Fibroblast of lung (primary cell): ENCODE data around the gene ZBTB14. TPM values are rescaled to one million over a fixed set of nuclear protein-coding genes. Genes with fewer than 3 reads are reported as not detected.

ENCODE experiments used
- DNase-seq, 2 donors: peaks; one replicate each; pipeline versions ENCODE4 v3.0.0 to v3.0.0-alpha.2; 2010; ENCODE audit warnings: low read depth in 2 of 2
- H2AFZ ChIP-seq: 2 replicates; pipeline ENCODE4 v1.5.1; 2012; ENCODE audit warnings: low read length, control low read depth, inconsistent platforms
- H3K27ac ChIP-seq: 2 replicates; pipeline ENCODE4 v1.5.1; 2011; ENCODE audit warnings: low read length, control low read depth; ENCODE audit not compliant: insufficient read depth
- H3K27me3 ChIP-seq: 2 replicates; pipeline ENCODE4 v1.5.1; 2011; ENCODE audit warnings: mild to moderate bottlenecking, low read length; ENCODE audit not compliant: control insufficient read depth, insufficient read depth
- H3K36me3 ChIP-seq: 2 replicates; pipeline ENCODE4 v1.5.1; 2011; ENCODE audit warnings: low read length; ENCODE audit not compliant: control insufficient read depth, insufficient read depth
- H3K4me1 ChIP-seq: 2 replicates; pipeline ENCODE4 v1.5.1; 2011; ENCODE audit warnings: low read length; ENCODE audit not compliant: control insufficient read depth, insufficient read depth; ENCODE audit errors: extremely low read depth
- H3K4me2 ChIP-seq: 2 replicates; pipeline ENCODE4 v1.5.1; 2011; ENCODE audit warnings: low read length, control low read depth; ENCODE audit not compliant: insufficient read depth; ENCODE audit errors: extremely low read depth
- H3K4me3 ChIP-seq, 4 experiments: fragments of 200-600 bp in 1 of 4; sonication (generic) in 1 of 4; replicated peaks in 1 of 4; 2 replicates each; pipeline ENCODE4 v1.5.1; 2011 to 2016; ENCODE audit warnings: low read length in 4 of 4, low read depth in 3 of 4, mild to moderate bottlenecking in 3 of 4, control low read depth in 2 of 4, inconsistent platforms in 1 of 4, mixed read lengths in 1 of 4; ENCODE audit not compliant: insufficient read depth in 1 of 4; ENCODE audit errors: control extremely low read depth in 1 of 4
- H3K79me2 ChIP-seq: 2 replicates; pipeline ENCODE4 v1.5.1; 2012; ENCODE audit warnings: mild to moderate bottlenecking, low read length, inconsistent platforms; ENCODE audit not compliant: control insufficient read depth, insufficient read depth
- H3K9ac ChIP-seq: 2 replicates; pipeline ENCODE4 v1.5.1; 2011; ENCODE audit warnings: mild to moderate bottlenecking, low read length, control low read depth; ENCODE audit not compliant: insufficient read depth
- H3K9me3 ChIP-seq: 2 replicates; pipeline ENCODE4 v1.5.1; 2012; ENCODE audit warnings: low read depth, low read length; ENCODE audit not compliant: control insufficient read depth, insufficient read depth
- H4K20me1 ChIP-seq: 2 replicates; pipeline ENCODE4 v1.5.1; 2011; ENCODE audit warnings: low read length; ENCODE audit not compliant: control insufficient read depth, insufficient read depth; ENCODE audit errors: extremely low read depth
- EZH2 ChIP-seq: IDR thresholded peaks from 2 replicates; pipeline ENCODE4 v1.5.1; 2012; ENCODE audit warnings: low read length, control low read depth, mild to moderate bottlenecking; ENCODE audit errors: missing control alignments
- polyA plus RNA-seq, 2 donors: library from polyadenylated mRNA; depleted of rRNA in 1 of 2; stranded (reverse) in 1 of 2; unstranded in 1 of 2; fragments of >200 nt; gene quantifications; 2 replicates each; pipeline ENCODE4 v1.2.1, GENCODE V29; 2011 to 2012; ENCODE audit warnings: missing spikeins in 1 of 2
- total RNA-seq: library from RNA; depleted of rRNA; stranded (reverse); fragments of >200 nt; gene quantifications from 2 replicates; pipeline ENCODE4 v1.2.1, GENCODE V29; 2014
- TF ChIP-seq, protein P1 (sequence below), 2 donors: IDR thresholded peaks in 1 of 2; conservative IDR thresholded peaks in 1 of 2; 1 replicate in 1 of 2; 2 replicates in 1 of 2; pipeline ENCODE4 v1.5.1; 2011 to 2012; ENCODE audit warnings: low read length in 2 of 2, control low read depth in 1 of 2, inconsistent platforms in 1 of 2, low read depth in 1 of 2, mild to moderate bottlenecking in 1 of 2

ZBTB14 gene
- total and polyA plus RNA-seq, 2 donors (not counting 1 experiment from before 2014, with no cell fraction given): 9.7 to 15.1 TPM

DNA sequence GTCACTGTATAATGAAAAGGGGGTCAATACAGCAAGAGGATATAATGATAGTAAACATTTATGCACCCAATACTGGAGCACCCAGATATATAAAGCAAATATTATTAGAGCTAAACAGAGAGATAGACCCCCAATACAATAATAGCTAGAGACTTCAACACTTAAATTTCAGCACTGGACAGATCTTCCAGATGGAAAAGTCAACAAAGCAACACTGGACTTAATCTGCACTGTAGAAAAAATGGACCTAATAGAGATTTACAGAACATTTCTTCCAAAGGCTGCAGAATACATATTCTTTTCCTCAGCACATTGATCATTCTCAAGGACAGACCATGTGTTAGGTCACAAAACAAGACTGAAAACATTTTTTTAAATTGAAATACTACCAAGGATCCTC, 26.7 kb downstream of the ZBTB14 start:
- H3K9ac ChIP-seq: no peak overlapping the region
- no peak overlapping the region for H2AFZ ChIP-seq
- no peaks in the 10 kb centered on the region for H3K79me2 ChIP-seq
- no peak for TF ChIP-seq EZH2
- TF ChIP-seq, protein P1, sequence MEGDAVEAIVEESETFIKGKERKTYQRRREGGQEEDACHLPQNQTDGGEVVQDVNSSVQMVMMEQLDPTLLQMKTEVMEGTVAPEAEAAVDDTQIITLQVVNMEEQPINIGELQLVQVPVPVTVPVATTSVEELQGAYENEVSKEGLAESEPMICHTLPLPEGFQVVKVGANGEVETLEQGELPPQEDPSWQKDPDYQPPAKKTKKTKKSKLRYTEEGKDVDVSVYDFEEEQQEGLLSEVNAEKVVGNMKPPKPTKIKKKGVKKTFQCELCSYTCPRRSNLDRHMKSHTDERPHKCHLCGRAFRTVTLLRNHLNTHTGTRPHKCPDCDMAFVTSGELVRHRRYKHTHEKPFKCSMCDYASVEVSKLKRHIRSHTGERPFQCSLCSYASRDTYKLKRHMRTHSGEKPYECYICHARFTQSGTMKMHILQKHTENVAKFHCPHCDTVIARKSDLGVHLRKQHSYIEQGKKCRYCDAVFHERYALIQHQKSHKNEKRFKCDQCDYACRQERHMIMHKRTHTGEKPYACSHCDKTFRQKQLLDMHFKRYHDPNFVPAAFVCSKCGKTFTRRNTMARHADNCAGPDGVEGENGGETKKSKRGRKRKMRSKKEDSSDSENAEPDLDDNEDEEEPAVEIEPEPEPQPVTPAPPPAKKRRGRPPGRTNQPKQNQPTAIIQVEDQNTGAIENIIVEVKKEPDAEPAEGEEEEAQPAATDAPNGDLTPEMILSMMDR (conservative IDR thresholded peaks at IDR 0.05 in 1 of 2, IDR thresholded peaks at IDR 0.05 in 1 of 2; ENCODE audit: low read depth in 1 of 2, low read length in 2 of 2): no peak
- H3K27ac ChIP-seq: no peak overlapping the region
- no peaks in the 10 kb centered on the region for H3K4me1 ChIP-seq
- H3K27me3 ChIP-seq: no peaks in the 10 kb centered on the region
- no peaks in the 10 kb centered on the region for H3K9me3 ChIP-seq
- H3K36me3 ChIP-seq: no peaks in the 10 kb centered on the region
- no peak overlapping the region for H3K4me2 ChIP-seq
- H4K20me1 ChIP-seq: no peaks in the 10 kb centered on the region
- no peak overlapping the region for H3K4me3 ChIP-seq
- no peak for DNase-seq

DNA sequence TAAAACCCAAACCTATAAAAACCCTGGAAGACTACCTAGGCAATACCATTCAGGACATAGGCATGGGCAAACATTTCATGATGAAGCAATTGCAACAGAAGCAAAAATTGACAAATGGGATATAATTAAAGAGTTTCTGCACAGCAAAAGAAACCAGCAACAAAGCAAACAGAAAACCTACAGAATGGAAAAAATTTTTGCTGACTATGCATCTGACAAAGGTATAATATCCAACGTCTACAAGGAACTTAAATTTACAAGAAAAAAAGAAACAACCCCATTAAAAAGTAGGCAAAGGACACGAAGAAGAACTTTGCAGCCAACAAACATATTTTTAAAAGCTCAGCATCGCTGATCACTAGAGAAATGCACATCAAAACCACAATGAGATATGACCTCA, 28.8 kb downstream of the ZBTB14 start:
- Histone ChIP-seq H2AFZ (no peak overlapping the region), H3K27me3 (no peaks in the 10 kb centered on the region), H3K27ac (no peak overlapping the region), H3K9ac (no peak overlapping the region), H3K9me3 (no peaks in the 10 kb centered on the region), H3K79me2 (no peaks in the 10 kb centered on the region), H3K4me2 (no peak overlapping the region), H3K4me1 (no peaks in the 10 kb centered on the region), H3K4me3 (no peak overlapping the region), H3K36me3 (no peaks in the 10 kb centered on the region), H4K20me1 (no peaks in the 10 kb centered on the region)
- TF ChIP-seq, protein P1 (conservative IDR thresholded peaks at IDR 0.05 in 1 of 2, IDR thresholded peaks at IDR 0.05 in 1 of 2; ENCODE audit: low read depth in 1 of 2, low read length in 2 of 2): no peak
- no peak for TF ChIP-seq EZH2
- no peak for DNase-seq

DNA sequence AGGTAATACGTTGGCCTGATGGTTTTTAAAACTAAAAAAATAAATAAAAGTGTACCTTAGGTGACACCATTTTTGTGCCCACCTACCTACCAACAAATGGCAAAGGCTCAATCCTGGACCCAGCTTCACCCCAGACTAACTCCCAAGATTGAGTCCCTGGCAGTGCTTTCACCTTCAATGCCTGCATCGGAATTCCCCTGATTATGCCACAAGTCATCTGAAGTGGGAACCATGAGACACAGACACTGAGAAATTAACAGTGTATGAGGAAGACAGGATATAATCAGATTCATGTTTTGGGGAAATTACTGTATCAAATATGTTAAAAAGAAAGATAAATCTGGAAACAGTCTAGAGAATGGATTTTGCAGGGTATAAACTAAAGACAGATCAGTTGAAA, 41.6 kb downstream of the ZBTB14 start:
- no peak for DNase-seq
- H3K27ac ChIP-seq: no peak overlapping the region

More for the DNA sequence above, 41.6 kb downstream of the ZBTB14 start:
- Histone ChIP-seq H2AFZ (no peak overlapping the region), H3K4me3 (no peak overlapping the region), H3K4me1 (no peaks in the 10 kb centered on the region), H3K27me3 (no peaks in the 10 kb centered on the region), H3K9me3 (no peaks in the 10 kb centered on the region), H3K4me2 (no peak overlapping the region), H3K36me3 (no peaks in the 10 kb centered on the region), H3K79me2 (no peaks in the 10 kb centered on the region), H3K9ac (no peak overlapping the region), H4K20me1 (no peaks in the 10 kb centered on the region)
- TF ChIP-seq, protein P1 (conservative IDR thresholded peaks at IDR 0.05 in 1 of 2, IDR thresholded peaks at IDR 0.05 in 1 of 2; ENCODE audit: low read depth in 1 of 2, low read length in 2 of 2): no peak
- no peak for TF ChIP-seq EZH2
